Stimulated activated naive B cell treated with anti-CD40 and anti-IgM and Interleukin-4, amounts not matched to agents 10 μg/mL and 1 μg/mL and 100 μg/mL, for 72 hours (primary cell): Measurements from ENCODE around the gene USP22.

ENCODE experiments used
- ATAC-seq, 2 donors: fragments of 150-1000 bp; cut with Tn5 transposase; replicated peaks; 2 replicates each; pipeline ENCODE4 v1.10.0; 2021; ENCODE audit warnings: moderate library complexity in 1 of 2
- DNase-seq: peaks from one replicate; pipeline ENCODE4 v3.0.0; 2021
- H3K27ac Mint-ChIP-seq: one replicate; pipeline ENCODE4 v1.8.0; 2022; ENCODE audit warnings: mild to moderate bottlenecking, mixed read lengths
- H3K27me3 Mint-ChIP-seq, 2 donors: one replicate each; pipeline ENCODE4 v1.8.0; 2022; ENCODE audit warnings: mixed read lengths in 2 of 2
- H3K36me3 Mint-ChIP-seq, 2 donors: one replicate each; pipeline ENCODE4 v1.8.0; 2022; ENCODE audit warnings: mixed read lengths in 2 of 2, mild to moderate bottlenecking in 1 of 2
- H3K4me1 Mint-ChIP-seq, 2 donors: one replicate each; pipeline ENCODE4 v1.8.0; 2022; ENCODE audit warnings: mixed read lengths in 2 of 2, mild to moderate bottlenecking in 1 of 2
- H3K4me3 Mint-ChIP-seq, 2 donors: one replicate each; pipeline ENCODE4 v1.8.0; 2022; ENCODE audit warnings: mild to moderate bottlenecking in 2 of 2, mixed read lengths in 2 of 2, moderate library complexity in 1 of 2
- H3K9me3 Mint-ChIP-seq, 2 donors: one replicate each; pipeline ENCODE4 v1.8.0; 2022; ENCODE audit warnings: mixed read lengths in 2 of 2, mild to moderate bottlenecking in 1 of 2

The USP22 gene

GRCh38 chr17:21005803-21006202, 37.0 kb downstream of the USP22 start:
- H3K36me3 Mint-ChIP-seq = peaks cover 37 to 55% of the 10 kb centered on the region in 2 donors
- H3K9me3 Mint-ChIP-seq = no peaks in the 10 kb centered on the region
- no peak for ATAC-seq
- peak overlapping the region; percentile 25 for H3K27ac Mint-ChIP-seq
- peaks cover 4% of the 10 kb centered on the region in 2 donors for H3K4me1 Mint-ChIP-seq
- DNase-seq = no peak
- no peaks in the 10 kb centered on the region for H3K27me3 Mint-ChIP-seq
- no peak overlapping the region for H3K4me3 Mint-ChIP-seq

DNA sequence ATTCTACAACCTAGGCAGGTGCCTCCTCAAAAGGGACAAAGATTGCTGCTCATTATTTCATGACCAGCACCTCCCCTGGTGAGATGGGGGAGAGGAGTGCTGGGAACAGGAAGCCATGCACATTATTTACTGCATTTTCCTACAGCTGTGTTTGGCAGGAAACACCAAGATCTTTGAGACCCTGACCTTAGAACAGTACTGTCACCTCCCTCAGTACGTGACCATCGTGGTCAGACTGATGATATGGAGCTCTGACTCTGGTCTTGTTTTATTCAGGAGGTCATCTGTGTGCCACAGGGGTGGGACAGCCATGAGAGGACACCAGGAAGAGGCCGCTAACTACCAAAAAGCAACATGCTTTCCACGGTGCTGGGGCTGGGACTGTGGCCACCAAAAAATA, 37.4 kb downstream of the USP22 start:
- Mint-ChIP-seq H3K36me3 (peaks cover 34 to 51% of the 10 kb centered on the region in 2 donors), H3K4me1 (peaks cover under 1 to 2% of the 10 kb centered on the region in 2 donors), H3K27me3 (no peaks in the 10 kb centered on the region), H3K27ac (peak overlapping the region; percentile 17), H3K4me3 (no peak overlapping the region), H3K9me3 (no peaks in the 10 kb centered on the region)
- no peak for DNase-seq
- ATAC-seq = no peak

- Mint-ChIP-seq H3K9me3 (no peaks in the 10 kb centered on the region), H3K27me3 (no peaks in the 10 kb centered on the region), H3K4me3 (peak overlapping the region in 1 of 2 donors; percentile 17), H3K36me3 (peaks cover 37 to 62% of the 10 kb centered on the region in 2 donors), H3K4me1 (peaks cover 2% of the 10 kb centered on the region in 2 donors), H3K27ac (peak overlapping the region; percentile 71)
- DNase-seq (no peak), ATAC-seq (no peak)
These were observed 38.5 kb downstream of the USP22 start for GRCh38 chr17:21004016-21004930.

DNA sequence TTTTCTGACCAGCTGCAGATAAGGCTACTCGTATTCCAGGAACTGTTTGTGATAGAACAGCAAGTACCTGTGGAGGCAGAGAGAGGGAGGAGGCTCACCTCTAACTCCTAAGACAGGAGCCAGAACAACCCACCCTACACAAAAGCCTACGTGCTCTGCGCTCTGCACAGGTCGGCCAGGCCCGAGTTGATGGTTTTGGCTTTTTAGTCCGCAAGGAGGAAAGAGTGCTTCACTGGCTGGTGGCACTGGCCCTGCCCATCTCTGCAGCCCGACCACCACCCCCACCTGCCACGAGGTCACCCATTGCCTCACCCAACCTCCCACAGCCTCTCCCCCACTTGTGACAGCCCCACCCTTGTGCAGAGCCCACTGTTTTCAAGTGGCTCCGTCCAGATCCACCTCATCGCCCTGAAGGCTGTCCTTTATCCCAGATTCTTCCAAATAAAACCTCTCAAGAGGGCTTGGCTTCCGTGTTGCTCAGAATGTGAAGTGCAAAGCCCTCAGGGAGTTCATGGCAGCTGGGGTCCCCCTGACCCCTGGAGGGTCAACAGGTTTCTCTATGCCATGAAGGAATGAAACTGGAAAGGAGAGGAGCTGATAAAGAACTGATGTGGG, 39.7 kb downstream of the USP22 start:
- no peaks in the 10 kb centered on the region for H3K9me3 Mint-ChIP-seq
- no peak overlapping the region for H3K4me3 Mint-ChIP-seq
- no peak for ATAC-seq
- no peak for DNase-seq
- H3K27ac Mint-ChIP-seq = peak overlapping the region; percentile 31
- H3K27me3 Mint-ChIP-seq = no peaks in the 10 kb centered on the region
- peaks cover 6 to 10% of the 10 kb centered on the region in 2 donors for H3K4me1 Mint-ChIP-seq
- peaks cover 32 to 63% of the 10 kb centered on the region in 2 donors for H3K36me3 Mint-ChIP-seq

GRCh38 chr17:21002309-21003006, 40.4 kb downstream of the USP22 start:
- H3K4me1 Mint-ChIP-seq = peaks cover 6 to 10% of the 10 kb centered on the region in 2 donors
- ATAC-seq = no peak
- peaks cover 28 to 63% of the 10 kb centered on the region in 2 donors for H3K36me3 Mint-ChIP-seq
- H3K27ac Mint-ChIP-seq = peak overlapping the region; percentile 17
- no peak for DNase-seq
- H3K9me3 Mint-ChIP-seq = no peaks in the 10 kb centered on the region
- no peaks in the 10 kb centered on the region for H3K27me3 Mint-ChIP-seq
- H3K4me3 Mint-ChIP-seq = no peak overlapping the region

GRCh38 chr17:21001813-21002221, 41.0 kb downstream of the USP22 start:
- peaks cover 6 to 10% of the 10 kb centered on the region in 2 donors for H3K4me1 Mint-ChIP-seq
- no peak for DNase-seq
- no peaks in the 10 kb centered on the region for H3K27me3 Mint-ChIP-seq
- H3K9me3 Mint-ChIP-seq = no peaks in the 10 kb centered on the region
- H3K36me3 Mint-ChIP-seq = peaks cover 26 to 57% of the 10 kb centered on the region in 2 donors
- no peak overlapping the region for H3K27ac Mint-ChIP-seq
- H3K4me3 Mint-ChIP-seq = no peak overlapping the region
- no peak for ATAC-seq

GRCh38 chr17:21001111-21001812, 41.5 kb downstream of the USP22 start:
- Mint-ChIP-seq H3K36me3 (peaks cover 22 to 54% of the 10 kb centered on the region in 2 donors), H3K27me3 (no peaks in the 10 kb centered on the region)
- no peak for ATAC-seq

GRCh38 chr17:20999841-21000532, 42.8 kb downstream of the USP22 start:
- DNase-seq (no peak), ATAC-seq (no peak)
- H3K4me1 Mint-ChIP-seq = peaks cover 4 to 10% of the 10 kb centered on the region in 2 donors
- H3K9me3 Mint-ChIP-seq = no peaks in the 10 kb centered on the region
- no peak overlapping the region for H3K27ac Mint-ChIP-seq
- H3K4me3 Mint-ChIP-seq = no peak overlapping the region
- no peaks in the 10 kb centered on the region for H3K27me3 Mint-ChIP-seq
- peaks cover 17 to 46% of the 10 kb centered on the region in 2 donors for H3K36me3 Mint-ChIP-seq

More at GRCh38 chr17:21001111-21001812, 41.5 kb downstream of the USP22 start:
- no peak overlapping the region for H3K4me3 Mint-ChIP-seq
- H3K9me3 Mint-ChIP-seq = no peaks in the 10 kb centered on the region
- no peak for DNase-seq
- H3K27ac Mint-ChIP-seq = no peak overlapping the region
- peaks cover 4 to 10% of the 10 kb centered on the region in 2 donors for H3K4me1 Mint-ChIP-seq

DNA sequence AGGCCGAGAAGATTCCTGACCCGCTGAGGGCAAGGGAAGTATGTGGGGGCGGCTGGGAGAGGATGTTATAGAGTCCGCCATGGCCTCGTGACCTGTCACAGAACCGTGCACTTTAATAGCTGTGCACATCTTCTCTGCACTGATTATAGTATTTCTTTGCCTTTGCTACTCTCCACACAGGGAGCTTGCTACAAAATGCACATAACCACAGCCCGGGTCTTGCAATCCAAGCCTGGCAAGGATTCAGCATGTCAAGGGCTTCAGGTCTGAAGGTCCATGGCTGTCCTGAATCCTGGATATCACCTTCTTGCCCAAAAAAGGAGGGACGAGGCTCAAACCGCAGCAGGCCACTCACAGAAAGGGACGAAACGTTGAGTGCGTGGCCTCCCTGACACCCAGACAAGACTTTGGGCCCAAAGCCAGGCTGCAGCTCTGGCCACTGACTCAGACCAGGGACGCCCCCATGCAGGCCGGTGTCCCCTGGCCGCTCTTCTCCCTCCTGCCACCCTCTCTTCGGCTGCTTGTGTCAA, 43.7 kb downstream of the USP22 start:
- peaks cover 4 to 10% of the 10 kb centered on the region in 2 donors for H3K4me1 Mint-ChIP-seq
- no peak for DNase-seq
- no peak for ATAC-seq
- peaks cover 12 to 39% of the 10 kb centered on the region in 2 donors for H3K36me3 Mint-ChIP-seq
- peak overlapping the region; percentile 87 for H3K27ac Mint-ChIP-seq
- no peaks in the 10 kb centered on the region for H3K27me3 Mint-ChIP-seq
- H3K4me3 Mint-ChIP-seq = no peak overlapping the region
- H3K9me3 Mint-ChIP-seq = no peaks in the 10 kb centered on the region

DNA sequence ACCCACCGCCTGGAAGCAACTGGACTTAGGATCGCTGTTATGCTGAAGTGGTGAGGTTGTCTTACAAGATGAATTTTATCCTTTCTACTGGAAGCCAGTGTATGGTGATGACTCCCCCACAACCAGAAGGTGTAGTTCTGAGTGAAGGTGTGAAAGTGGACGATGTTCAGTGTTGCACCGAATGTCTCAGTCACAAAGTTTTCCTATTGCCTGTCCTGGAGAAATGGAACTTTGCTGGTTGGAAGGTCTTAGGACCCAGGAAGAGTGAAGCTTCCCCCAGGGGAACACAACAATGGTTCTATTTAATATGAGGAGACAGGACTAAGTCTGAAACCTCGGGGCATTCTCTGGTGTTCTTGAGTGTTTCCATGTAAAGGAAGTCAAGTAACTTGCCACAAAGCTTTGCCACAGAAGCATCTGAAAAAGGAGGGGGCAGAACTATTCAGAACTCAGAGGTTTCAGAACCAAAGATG, 44.2 kb downstream of the USP22 start:
- Mint-ChIP-seq H3K27ac (peak overlapping the region; percentile 87), H3K36me3 (peaks cover 11 to 36% of the 10 kb centered on the region in 2 donors), H3K27me3 (no peaks in the 10 kb centered on the region), H3K4me3 (no peak overlapping the region), H3K9me3 (no peaks in the 10 kb centered on the region), H3K4me1 (peaks cover 4 to 10% of the 10 kb centered on the region in 2 donors)
- DNase-seq = no peak
- no peak for ATAC-seq

DNA sequence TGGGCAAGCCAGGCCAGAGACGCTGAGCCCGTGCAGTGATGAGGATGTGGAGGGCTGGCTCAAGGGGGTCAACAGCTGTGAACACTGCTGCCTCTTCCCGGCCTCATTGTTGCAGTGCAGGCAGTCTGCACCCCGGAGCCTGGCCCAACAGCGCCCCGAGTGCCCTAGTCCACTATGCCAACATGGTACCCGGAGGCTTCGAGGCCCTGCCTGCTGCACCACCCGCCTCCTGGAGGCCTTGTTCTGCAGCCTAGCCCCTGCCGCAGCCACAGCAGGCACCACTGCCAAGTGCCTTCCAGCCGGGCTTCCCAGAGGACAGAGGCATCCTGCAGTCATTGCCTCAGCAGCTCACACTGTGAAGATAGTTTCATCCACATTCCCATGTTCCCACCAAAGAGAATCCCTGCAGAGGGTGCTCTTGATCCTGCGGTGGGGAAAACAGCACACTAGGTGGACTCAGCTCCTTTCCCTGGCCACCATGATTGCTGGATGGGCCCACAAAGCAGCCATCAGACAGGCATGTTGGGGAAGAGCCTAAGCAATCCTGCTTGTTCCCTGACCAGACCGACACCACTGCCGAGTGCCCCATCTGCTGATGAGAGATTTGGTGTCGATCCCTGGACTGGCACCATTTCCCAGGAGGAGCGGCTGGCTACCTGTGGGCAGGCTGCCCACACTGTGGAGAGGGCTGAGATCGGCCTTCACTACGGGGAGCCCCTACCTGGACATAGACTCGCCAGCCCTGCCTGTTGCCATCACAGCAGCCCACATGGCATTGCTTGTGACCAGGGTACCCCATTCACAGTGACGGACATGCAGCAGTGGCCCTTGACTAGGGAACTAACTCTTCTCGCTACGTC, 44.9 kb downstream of the USP22 start:
- peak in 1 of 2 donors; percentile 24 for ATAC-seq

More for the DNA sequence above, 44.9 kb downstream of the USP22 start:
- Mint-ChIP-seq H3K4me1 (peaks cover 7 to 10% of the 10 kb centered on the region in 2 donors), H3K27ac (peak overlapping the region; percentile 87), H3K27me3 (no peaks in the 10 kb centered on the region), H3K36me3 (peaks cover 9 to 32% of the 10 kb centered on the region in 2 donors), H3K9me3 (no peaks in the 10 kb centered on the region), H3K4me3 (peak overlapping the region in 1 of 2 donors; percentile 28)
- DNase-seq = no peak
